Transverse colon (tissue), 3 donors: ENCODE data around the gene MYPN.

Source experiments
- EP300 ChIP-seq: sonication (generic); formaldehyde crosslinking; IDR thresholded peaks from one replicate; pipeline ENCODE4 v1.6.1; 2017; ENCODE audit warnings: antibody characterized with exemption, low read depth
- POLR2A ChIP-seq: fragments of 450-650 bp; IDR thresholded peaks from one replicate; pipeline ENCODE4 v1.6.1; 2016; ENCODE audit warnings: antibody characterized with exemption, mild to moderate bottlenecking, moderate library complexity
- TF ChIP-seq, protein P1 (sequence below), 5 experiments: fragments of 200-600 bp in 3 of 5; fragments of 450-650 bp in 2 of 5; sonication (generic) in 3 of 5; IDR thresholded peaks; 1 replicate in 2 of 5; 2 replicates in 3 of 5; pipeline ENCODE4 v1.5.1; 2016 to 2017; ENCODE audit warnings: antibody characterized with exemption in 5 of 5, inconsistent platforms in 3 of 5, mild to moderate bottlenecking in 2 of 5, moderate library complexity in 1 of 5

GRCh38 chr10:68251625-68252495 is 142.6 kb downstream of the MYPN start:
- TF ChIP-seq, protein P1, sequence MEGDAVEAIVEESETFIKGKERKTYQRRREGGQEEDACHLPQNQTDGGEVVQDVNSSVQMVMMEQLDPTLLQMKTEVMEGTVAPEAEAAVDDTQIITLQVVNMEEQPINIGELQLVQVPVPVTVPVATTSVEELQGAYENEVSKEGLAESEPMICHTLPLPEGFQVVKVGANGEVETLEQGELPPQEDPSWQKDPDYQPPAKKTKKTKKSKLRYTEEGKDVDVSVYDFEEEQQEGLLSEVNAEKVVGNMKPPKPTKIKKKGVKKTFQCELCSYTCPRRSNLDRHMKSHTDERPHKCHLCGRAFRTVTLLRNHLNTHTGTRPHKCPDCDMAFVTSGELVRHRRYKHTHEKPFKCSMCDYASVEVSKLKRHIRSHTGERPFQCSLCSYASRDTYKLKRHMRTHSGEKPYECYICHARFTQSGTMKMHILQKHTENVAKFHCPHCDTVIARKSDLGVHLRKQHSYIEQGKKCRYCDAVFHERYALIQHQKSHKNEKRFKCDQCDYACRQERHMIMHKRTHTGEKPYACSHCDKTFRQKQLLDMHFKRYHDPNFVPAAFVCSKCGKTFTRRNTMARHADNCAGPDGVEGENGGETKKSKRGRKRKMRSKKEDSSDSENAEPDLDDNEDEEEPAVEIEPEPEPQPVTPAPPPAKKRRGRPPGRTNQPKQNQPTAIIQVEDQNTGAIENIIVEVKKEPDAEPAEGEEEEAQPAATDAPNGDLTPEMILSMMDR (IDR thresholded peaks at IDR 0.05), result no peak
- TF ChIP-seq POLR2A, result no peak
- no peak for TF ChIP-seq EP300
